Measurements from ENCODE around the gene MAP2K6.

MAP2K6 gene

DNA sequence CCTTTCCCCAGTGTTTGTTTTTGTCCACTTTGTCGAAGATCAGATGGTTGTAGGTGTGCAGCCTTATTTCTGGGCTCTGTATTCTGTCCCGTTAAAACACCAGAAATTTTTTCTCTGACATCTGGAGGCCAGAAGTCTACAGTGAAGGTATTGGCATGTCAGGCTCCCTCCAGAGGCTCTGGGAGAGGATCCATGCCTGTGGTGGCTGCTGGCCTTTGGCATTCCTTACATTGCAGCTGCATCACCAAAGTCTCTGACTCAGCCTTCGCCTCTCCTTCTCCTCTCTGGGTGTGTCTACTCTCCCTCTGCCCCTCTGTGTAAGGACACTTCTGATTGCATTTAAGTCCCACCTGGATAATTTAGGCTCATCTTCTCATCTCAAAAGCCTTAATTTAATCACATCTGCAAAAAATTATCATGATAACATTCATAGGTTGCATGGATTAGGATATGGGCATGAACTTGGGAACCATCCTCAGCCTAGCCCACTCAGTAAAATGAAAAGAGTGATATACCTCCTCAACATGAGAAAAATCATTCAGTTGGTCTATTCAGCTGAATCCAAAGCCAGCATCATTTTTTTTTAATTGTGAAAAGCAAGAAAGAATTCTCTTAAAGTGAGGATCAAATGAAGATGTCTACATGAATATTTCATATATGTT is 78.0 kb downstream of the MAP2K6 start:
- DNase-seq (ENCODE audit: low read depth): no peak

DNA sequence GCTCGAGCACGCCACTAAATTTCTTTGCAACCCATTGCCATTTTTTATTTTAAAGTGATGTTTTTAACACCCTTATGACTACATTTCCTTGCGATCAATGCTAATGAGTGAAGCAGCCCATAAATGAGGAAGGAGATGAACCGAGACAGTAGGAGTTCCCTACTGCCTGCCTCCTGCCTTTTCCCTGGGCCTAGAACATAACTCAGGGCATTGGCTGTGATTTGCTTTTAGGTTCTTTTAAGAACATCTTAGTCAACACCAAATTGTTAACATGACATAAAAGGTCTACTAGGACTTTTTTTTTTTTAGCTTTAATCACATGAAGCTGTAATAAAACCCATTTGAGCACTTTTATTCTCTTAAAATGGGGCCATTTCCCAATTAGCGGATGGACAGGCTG is 81.3 kb downstream of the MAP2K6 start:
- no peak for DNase-seq (ENCODE audit: low read depth)

DNA sequence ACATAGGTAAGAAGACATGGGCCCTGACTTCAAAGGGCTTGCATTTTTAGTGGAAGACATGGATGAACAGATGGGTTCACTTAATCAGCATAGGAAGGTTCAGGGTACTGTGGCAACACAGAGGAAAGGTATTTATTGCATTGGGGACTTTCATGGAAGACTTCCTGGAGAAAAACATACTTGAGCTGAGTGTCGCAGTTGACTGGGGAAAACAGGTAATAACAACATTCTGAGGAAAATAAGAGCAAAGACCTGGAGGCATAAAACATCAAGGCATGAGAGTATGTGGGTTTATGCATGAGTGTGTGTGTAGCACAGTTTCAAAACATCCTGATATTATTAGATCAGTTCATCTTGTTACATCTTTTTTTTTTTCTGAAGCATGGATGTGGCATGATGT is 82.7 kb downstream of the MAP2K6 start:
- no peak for DNase-seq (ENCODE audit: low read depth)

DNA sequence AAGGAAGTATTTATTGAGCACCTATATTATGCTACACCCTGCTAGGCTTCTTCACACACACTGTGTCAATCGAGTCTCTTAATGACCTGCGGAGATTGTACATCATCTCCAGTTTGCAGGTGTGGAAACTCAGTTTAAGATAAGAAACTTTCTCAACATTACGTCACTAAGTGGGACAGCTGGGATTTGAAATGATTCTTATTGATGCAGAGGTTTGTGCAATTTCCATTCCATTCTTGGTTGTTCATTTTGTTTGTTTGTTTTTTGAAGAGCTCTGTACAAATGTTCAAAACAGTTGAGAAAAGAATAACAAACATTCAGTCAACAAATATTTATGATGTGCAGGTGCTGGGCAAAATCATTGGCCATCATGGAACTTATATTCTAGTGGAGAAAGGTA is 84.8 kb downstream of the MAP2K6 start:
- DNase-seq (ENCODE audit: low read depth): no peak

DNA sequence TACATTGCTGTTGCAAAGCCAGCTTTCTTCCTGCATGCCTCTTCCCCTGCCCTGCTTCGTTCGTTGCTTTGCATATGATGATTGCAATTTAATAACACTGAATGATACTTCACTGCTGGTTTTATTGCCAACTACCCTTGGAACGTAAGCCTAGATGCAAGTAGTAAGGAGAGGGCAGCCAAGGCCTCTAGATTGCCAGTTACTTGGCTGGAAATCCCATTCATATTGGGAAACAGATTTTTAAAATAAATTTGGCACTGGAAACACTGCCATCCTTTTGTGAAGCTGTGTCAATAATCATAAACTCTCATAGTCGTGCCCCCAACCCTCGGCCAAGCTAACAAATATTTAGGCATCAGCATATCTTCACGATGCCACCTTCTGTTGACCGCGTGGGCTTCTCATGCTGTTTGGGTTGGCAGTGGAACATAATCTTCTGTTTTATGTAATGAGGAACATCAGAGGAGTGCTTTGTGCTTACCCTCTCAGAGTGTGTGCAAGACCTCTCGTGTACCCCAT is 86.5 kb downstream of the MAP2K6 start:
- no peak for DNase-seq (ENCODE audit: low read depth)

DNA sequence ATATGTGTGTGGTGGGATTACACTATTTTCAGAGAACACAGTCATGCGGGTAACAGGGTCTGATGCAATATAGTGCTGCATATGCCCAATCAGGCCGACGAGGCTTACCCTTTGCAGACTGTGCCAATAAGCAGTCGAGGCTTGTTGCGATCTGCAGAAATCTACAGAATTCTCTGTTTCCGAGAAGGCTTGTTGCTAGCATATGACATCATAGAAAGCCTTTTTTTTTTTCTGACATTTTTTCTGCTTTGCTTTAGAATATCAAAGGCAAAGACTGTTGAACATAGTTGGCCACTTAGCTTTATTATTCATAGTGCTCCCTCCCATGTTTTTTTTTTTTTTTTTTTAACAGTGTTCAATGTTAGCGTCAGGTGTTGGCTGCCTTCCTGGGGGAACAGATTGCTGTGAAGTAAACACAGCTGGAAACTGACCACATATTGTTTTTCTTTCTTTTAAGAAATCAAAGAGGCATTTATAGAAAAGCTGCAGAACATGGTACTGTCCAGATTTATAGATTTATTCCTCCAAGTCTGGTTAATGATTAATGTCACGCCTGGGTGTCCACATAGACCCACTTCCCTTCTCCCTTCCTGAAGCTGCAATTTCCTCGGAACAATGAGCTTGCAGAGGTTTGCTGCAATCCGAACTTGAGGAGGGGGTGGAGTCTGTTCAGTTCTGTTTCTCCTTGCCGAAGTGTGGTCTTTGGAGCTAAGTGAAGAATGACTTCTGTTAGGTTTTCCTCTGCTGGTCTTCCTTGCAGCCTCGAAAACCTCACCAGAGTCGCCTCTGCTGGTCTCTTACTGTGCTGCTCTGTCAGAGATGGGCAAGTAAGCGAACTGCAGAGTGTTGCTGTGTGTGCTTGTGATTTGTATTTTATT is 87.3 kb downstream of the MAP2K6 start:
- DNase-seq (ENCODE audit: low read depth): no peak

DNA sequence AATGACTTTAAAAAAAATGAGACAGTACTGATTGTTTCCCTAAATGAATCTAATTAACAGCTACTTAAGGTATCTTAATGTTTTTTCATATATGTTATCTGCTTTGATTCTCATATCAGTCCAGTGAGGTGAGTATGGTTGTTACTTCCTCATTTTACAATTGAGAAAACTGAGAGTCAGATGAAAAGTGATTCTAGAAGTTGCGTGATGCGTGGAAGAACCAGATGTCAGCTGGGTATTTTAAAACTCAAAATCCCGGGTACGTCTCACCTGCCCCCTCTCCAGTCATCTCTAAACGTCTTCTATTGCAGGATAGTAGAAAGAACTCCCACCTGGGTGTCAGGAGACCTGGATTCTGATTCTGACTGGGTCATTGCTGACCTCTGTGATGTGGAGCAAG is 89.2 kb downstream of the MAP2K6 start:
- DNase-seq (ENCODE audit: low read depth): no peak

DNA sequence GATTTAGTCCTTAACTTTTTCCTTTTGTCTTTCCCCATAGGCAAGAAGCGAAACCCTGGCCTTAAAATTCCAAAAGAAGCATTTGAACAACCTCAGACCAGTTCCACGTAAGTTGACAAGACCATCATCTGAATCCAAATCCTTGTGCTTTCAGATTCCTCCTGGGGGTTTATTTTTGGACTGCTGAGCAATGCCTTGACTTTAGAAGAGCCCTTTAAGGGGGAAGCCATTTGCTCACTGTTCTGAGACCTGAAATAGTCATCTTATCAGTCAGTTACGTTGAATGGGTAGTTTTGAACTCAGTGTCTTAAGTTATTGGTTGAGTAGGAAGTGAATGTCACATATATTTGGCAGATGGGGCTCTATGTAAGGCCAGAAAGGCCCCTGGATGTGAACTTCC is 91.2 kb downstream of the MAP2K6 start:
- no peak for DNase-seq (ENCODE audit: low read depth)

DNA sequence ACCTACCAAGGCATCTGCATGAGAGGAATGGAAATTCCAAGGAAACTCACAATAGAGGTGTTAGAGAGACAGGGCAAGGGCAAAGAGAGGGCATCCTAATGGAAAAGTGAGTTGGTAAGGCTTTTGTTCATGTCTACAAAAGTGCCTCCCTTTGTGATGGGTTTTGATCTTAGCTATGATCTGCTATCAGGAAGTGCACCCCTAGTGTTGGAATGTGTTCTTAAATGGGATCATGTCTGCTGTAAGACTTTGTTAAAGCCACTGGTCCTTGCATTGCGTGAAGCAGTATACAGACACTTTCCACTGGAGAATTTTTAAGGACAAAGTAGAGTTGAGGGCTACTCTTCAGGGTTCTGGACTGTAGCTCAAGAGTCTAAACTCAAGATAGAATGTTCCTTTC is 92.0 kb downstream of the MAP2K6 start:
- DNase-seq (ENCODE audit: low read depth): no peak

DNA sequence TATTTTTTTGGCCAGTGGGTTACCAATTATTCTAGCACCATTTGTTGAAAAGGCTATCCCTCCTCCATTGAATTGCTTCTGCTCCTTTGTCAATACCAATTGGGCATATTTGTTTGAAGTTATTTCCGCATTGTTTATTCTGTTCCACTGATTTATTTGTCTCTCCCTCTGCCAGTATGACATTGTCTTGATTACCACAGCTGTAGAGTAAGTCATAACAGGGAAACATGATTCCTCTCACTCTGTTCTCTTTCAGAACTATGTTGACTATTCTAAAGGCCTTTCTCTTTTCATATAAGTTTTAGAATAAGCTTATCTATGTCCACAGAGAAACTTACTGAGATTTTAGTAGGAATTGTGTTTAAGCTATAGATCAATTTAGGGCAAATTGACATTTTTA is 94.3 kb downstream of the MAP2K6 start:
- no peak for DNase-seq (ENCODE audit: low read depth)

DNA sequence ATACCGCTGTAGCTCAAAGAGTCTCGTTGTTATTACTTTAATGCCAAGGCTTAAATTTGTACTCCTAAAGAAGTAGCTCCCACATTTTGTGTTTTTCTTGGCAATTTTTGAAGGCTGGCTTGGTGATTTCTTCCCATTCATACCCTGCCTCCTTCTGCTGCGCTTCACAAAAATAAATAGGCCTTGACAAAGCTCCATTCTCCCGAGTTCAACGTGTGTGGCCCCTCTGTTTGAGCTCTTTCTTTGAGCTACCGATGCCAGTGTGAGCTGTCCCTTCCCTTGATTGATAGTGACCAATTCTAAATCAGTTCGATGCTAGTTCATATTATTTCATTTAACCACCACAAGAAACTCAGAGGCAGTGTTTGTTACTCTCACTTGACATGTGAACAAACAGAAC is 96.8 kb downstream of the MAP2K6 start:
- no peak for DNase-seq (ENCODE audit: low read depth)

DNA sequence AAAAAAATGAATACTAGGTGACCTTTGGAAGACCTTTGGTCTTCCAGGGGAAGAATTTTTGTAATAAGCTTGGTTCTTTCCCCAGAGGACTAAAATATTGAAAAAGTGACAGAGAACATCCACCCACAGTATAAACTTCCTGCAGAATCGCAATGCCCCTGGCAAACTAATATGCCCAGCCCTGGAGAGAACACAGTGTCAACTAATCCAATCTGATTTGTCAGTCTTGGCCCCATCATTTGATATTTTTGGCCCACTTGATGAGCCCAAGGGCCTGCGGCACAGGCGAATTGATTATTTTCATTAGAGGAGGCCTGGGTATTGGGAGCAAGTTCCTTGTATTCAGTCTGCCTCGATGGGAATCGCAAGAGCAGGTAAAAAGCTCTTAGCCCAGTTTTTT is 98.4 kb downstream of the MAP2K6 start:
- DNase-seq (ENCODE audit: low read depth): no peak

DNA sequence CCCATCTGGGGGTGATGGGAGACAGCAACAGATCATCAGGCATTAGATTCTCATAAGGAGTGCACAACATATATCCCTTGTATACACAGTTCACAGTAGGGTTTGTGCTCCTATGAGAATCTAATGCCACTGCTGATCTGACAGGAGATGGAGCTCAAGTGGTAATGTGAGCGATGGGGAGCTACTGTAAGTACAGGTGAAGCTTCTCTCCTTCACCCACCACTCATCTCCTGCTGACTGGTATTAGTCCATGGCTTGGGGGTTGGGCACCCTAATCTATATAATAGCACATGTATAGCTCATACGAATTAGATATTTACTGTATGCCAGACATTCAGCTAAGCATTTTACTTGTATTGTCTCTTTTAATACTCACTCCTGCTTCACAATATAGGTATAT is 101.7 kb downstream of the MAP2K6 start:
- no peak for DNase-seq (ENCODE audit: low read depth)

DNA sequence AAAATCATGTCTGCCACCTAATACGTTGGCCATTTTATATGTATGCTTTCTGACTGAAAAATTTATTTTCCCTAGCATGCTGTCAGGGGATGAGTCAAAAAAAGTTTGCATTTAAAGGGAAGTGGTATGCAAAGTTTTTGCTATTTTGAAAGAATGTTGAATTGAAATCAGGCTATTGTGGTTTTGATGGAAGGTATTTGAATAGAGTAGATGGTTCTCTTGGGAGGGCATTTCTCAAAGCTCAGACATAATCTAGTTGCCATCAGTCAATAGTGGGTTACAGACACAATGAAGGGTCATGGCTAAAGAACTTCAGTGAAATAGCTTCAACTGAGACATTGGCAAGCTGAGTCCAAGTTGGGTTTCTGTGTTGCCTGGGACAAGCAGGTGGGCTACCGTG is 102.4 kb downstream of the MAP2K6 start:
- DNase-seq (ENCODE audit: low read depth): no peak

DNA sequence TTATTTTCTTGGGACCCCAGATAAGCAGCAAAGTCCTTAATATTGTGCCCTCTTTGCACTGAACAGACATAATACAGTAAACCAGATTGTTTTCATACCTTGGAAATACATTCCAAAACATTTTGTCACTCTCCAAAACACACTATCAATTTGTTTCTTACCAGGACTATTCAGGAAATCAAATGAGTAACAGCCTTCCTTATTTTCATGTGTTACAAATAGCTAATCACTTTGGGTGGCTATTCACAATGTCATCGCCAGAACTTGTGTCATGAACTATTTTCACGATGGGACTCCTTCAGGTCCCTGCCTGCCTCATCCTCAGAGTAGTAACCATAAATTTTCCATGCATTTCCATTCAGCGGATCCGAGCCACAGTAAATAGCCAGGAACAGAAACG is 104.5 kb downstream of the MAP2K6 start:
- no peak for DNase-seq (ENCODE audit: low read depth)

DNA sequence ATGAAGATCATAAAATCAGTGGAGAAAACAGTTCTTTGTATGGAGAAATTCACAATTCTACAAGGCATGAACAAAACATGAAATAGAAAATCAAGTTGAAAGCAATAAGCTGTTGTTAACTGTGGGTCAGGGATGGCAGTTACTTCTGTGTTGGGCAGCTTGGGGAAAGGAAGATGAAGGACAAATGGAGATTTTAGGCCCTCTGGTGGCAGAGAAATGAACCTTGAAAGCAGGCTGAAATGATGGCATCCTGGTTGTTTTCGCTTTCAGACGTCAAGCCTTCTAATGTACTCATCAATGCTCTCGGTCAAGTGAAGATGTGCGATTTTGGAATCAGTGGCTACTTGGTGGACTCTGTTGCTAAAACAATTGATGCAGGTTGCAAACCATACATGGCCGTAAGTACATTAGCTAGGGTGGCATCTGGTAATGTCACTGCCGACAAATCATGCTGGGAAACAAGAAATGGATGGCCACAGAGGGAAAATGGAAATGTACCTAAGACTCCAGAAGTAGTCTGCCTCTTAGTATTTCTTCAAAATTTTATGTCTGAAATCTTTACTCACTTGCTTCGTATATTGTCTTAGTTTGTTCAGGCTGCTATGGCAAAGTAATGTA is 108.9 kb downstream of the MAP2K6 start:
- no peak for DNase-seq (ENCODE audit: low read depth)

DNA sequence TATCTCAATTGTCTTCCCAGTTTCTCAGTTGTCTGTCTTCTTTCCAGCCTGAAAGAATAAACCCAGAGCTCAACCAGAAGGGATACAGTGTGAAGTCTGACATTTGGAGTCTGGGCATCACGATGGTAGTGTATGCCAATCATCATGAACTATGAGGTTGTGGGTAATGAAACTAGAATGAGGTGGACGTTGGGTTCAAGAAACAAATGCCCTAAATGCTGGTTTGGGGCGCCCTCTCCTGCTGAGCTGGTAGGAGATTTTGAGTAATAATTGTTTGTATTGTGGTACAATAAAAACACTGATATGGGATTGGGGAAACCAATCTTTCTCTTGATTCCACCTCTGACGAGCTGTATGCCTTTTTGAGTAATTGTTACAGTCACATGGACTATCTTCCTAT is 110.4 kb downstream of the MAP2K6 start:
- DNase-seq (ENCODE audit: low read depth): no peak

DNA sequence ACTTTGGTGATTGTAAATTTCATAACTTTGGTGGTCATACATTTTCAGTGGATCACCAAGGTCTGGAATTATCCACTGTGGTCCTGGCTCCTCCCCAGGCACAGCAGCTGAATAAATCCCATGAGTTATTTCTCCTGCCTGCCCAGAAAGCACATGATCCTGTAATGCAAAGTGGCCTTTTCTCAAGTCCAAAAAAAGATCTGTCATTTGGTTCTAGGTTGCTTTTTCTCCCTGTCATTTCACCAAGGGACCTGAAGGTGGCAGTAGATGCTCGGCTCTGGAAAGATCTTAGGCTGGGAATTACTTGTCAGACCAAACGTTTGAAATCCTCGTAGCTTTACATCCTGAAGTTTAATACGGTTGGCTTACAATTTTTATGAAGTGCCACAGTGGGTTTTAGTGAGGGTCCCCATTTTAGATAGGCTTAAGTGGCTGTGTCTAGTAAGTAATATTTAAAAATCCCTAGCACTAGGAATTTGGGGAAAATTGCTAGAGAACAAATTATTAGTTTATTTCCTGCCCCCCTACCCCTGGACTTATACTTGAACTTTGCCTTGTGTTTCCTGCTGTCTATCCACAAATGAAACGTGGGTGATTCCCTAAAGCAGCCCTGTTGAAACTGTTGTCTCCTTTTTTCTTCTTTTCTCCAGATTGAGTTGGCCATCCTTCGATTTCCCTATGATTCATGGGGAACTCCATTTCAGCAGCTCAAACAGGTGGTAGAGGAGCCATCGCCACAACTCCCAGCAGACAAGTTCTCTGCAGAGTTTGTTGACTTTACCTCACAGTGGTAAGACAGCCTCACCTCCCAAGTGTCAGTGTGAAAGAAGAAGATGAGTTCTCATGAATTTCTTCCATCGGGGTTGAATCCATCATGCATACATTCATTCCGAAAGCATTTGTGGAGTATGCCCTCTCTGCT is 111.7 kb downstream of the MAP2K6 start:
- DNase-seq (ENCODE audit: low read depth): no peak

DNA sequence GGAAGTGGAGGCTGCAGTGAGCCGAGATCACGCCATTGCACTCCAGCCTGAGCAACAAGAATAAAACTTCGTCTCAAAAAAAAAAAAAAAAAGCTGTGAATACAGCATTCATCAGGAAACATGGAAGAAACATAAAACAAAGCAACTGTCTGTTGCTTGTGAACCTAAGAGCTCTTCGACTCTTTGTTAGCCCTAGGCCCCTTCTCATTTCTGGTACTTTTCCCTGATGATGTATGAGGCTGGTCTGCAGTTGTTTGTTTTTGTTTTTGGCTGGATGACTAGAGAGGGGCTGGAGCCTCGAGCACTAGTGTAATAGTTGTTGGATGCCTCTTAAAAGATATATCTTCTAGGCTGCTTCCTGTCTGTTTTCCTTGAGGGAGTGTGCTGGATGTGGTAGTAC is 113.5 kb downstream of the MAP2K6 start:
- no peak for DNase-seq (ENCODE audit: low read depth)

DNA sequence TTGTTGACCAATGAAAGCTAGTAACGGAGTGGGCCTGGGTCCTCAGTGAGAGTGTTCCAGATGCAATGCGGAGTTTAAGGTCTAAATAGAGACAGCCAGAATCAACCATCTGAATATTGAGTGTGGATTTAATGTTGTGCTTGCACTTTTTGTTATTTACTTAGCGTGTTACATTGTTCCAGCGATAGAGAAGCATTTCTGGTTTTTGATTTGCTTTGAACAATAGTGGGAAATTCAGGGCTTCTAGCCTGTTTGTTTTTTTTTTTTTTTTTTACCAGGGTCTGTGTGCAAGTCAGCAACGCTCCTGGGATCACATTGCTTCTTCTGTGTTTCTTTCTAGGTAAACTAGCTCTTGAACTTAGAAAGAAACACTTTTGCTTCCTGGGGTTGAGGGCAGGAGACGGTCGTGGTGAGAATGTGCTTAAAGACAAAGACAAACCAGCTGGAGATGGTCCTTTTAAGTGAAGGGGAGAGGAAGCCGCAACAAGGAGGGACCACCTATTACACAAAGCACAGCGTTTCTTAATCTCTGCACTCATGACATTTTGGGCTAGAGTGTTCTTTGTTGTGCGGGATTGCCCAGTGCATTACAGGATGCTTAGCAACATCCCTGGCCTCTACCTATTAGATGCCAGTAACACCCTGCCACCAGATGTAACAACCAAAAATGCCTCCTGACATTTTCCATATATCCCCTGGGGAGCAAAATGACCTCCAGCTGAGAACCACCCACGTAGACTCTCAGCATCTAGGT is 119.2 kb downstream of the MAP2K6 start:
- DNase-seq (ENCODE audit: low read depth): no peak

DNA sequence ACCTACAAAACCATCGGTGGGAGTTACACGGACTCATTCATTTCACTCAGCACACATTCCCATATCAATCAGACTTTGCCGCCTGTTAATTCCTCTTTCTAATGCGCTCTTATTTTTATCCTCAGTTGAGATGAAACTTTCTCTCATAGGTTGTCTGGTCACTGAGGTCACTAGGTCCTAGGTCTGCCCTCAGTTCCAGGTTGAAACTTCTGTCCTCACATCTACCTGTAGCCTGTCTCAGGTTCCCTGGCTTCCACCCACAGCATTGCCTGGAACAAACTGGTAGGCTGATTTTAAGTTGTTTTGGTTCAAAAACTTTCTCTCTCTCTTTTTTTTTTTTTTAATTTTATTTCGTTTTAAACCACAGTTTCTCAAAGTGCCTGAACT is 119.7 kb downstream of the MAP2K6 start:
- DNase-seq (ENCODE audit: low read depth): no peak
